Liver (tissue), 9 donors: Measurements from ENCODE around the gene LENG1. TPM values are rescaled to one million over a fixed set of nuclear protein-coding genes. Genes with fewer than 3 reads are reported as not detected.

Source experiments
- DNase-seq: peaks from one replicate; pipeline ENCODE4 v3.0.0-alpha.2; 2017; ENCODE audit warnings: low spot score
- H3K27ac ChIP-seq, 2 donors: one replicate each; pipeline ENCODE4 v1.7.0; 2013; ENCODE audit warnings: inconsistent platforms in 2 of 2, low read length in 2 of 2, control low read depth in 1 of 2, low read depth in 1 of 2, mild to moderate bottlenecking in 1 of 2
- H3K27me3 ChIP-seq, 4 donors: one replicate each; pipeline versions ENCODE4 v1.6.1 to v1.7.0; 2013; ENCODE audit warnings: low read length in 3 of 4, inconsistent platforms in 1 of 4, mild to moderate bottlenecking in 1 of 4, moderate library complexity in 1 of 4; ENCODE audit not compliant: control insufficient read depth in 4 of 4, insufficient read depth in 4 of 4
- H3K36me3 ChIP-seq, 4 donors: one replicate each; pipeline versions ENCODE4 v1.6.1 to v1.7.0; 2013; ENCODE audit warnings: low read length in 3 of 4, mild to moderate bottlenecking in 3 of 4, low read depth in 1 of 4, moderate library complexity in 1 of 4; ENCODE audit not compliant: control insufficient read depth in 4 of 4, insufficient read depth in 3 of 4
- H3K4me1 ChIP-seq, 4 donors: one replicate each; pipeline versions ENCODE4 v1.6.1 to v1.7.0; 2013; ENCODE audit warnings: low read length in 3 of 4, mild to moderate bottlenecking in 3 of 4, moderate library complexity in 1 of 4; ENCODE audit not compliant: control insufficient read depth in 4 of 4, insufficient read depth in 4 of 4
- H3K4me3 ChIP-seq, 3 donors: one replicate each; pipeline versions ENCODE4 v1.6.1 to v1.7.0; 2013; ENCODE audit warnings: low read length in 3 of 3, control low read depth in 1 of 3, low read depth in 1 of 3, mild to moderate bottlenecking in 1 of 3
- H3K9ac ChIP-seq, 2 donors: one replicate each; pipeline ENCODE4 v1.7.0; 2013; ENCODE audit warnings: low read length in 2 of 2, mild to moderate bottlenecking in 2 of 2, moderate library complexity in 2 of 2, control low read depth in 1 of 2, low read depth in 1 of 2
- H3K9me3 ChIP-seq, 4 donors: one replicate each; pipeline versions ENCODE4 v1.6.1 to v1.7.0; 2013; ENCODE audit warnings: low read length in 3 of 4; ENCODE audit not compliant: control insufficient read depth in 4 of 4
- FOXA2 ChIP-seq: IDR thresholded peaks from 2 replicates; pipeline ENCODE4 v1.6.1; 2016; ENCODE audit warnings: antibody characterized with exemption
- GABPA ChIP-seq, 2 donors: IDR thresholded peaks in 1 of 2; conservative IDR thresholded peaks in 1 of 2; 2 replicates each; pipeline ENCODE4 v1.6.1; 2016; ENCODE audit warnings: antibody characterized with exemption in 2 of 2, mild to moderate bottlenecking in 1 of 2, moderate library complexity in 1 of 2
- JUND ChIP-seq, 2 donors: IDR thresholded peaks; 2 replicates each; pipeline ENCODE4 v1.6.1; 2016; ENCODE audit warnings: antibody characterized with exemption in 2 of 2
- NR2F2 ChIP-seq: IDR thresholded peaks from 2 replicates; pipeline ENCODE4 v1.6.1; 2016; ENCODE audit warnings: antibody characterized with exemption
- RAD21 ChIP-seq, 2 donors: IDR thresholded peaks; 2 replicates each; pipeline ENCODE4 v1.6.1; 2016; ENCODE audit warnings: antibody characterized with exemption in 2 of 2, mild to moderate bottlenecking in 2 of 2
- SP1 ChIP-seq: IDR thresholded peaks from 2 replicates; pipeline ENCODE4 v1.6.1; 2018; ENCODE audit warnings: antibody characterized with exemption, mild to moderate bottlenecking
- TAF1 ChIP-seq: conservative IDR thresholded peaks from 2 replicates; pipeline ENCODE4 v1.6.1; 2016; ENCODE audit warnings: antibody characterized with exemption, mild to moderate bottlenecking
- YY1 ChIP-seq: IDR thresholded peaks from 2 replicates; pipeline ENCODE4 v1.6.1; 2016; ENCODE audit warnings: antibody characterized with exemption, mild to moderate bottlenecking
- WGBS: extraction: QIAGEN DNeasy Blood & Tissue Kit; methylation state at CpG from one replicate; pipeline ENCODE4 v1.1.7; 2013; 5-methylcytosine and 5-hydroxymethylcytosine counted together
- polyA plus RNA-seq, 2 donors: library from polyadenylated mRNA; stranded (reverse) in 1 of 2; unstranded in 1 of 2; fragments of 200-250 nt in 1 of 2; fragments of >200 nt in 1 of 2; fragmentation: Nextera tagmentation in 1 of 2; extraction: Ambion mirVana in 1 of 2; gene quantifications; one replicate each; pipeline versions ENCODE4 v1.2.1 to v1.2.3, GENCODE V29; 2013 to 2015
- total RNA-seq, 2 donors: library from RNA; depleted of rRNA; stranded (reverse); fragments of >200 nt; gene quantifications; one replicate each; pipeline ENCODE4 v1.2.3, GENCODE V29; 2014
- TF ChIP-seq, protein P1 (sequence below): IDR thresholded peaks from 2 replicates; pipeline ENCODE4 v1.6.1; 2016; ENCODE audit warnings: antibody characterized with exemption
- TF ChIP-seq, protein P2 (sequence below): fragments of 150-350 bp; IDR thresholded peaks from 2 replicates; pipeline ENCODE4 v1.5.1; 2017; ENCODE audit warnings: improper control_type of control experiment, low read depth, low read length; ENCODE audit not compliant: missing input control
- donor health status: healthy.
- donor health status: healthy.
- donor health status: healthy.
- donor health status: healthy.
- donor health status: healthy.

LENG1 gene
- total and polyA plus RNA-seq, 4 donors, result 2.6 to 4.4 (median 2.9) TPM

DNA sequence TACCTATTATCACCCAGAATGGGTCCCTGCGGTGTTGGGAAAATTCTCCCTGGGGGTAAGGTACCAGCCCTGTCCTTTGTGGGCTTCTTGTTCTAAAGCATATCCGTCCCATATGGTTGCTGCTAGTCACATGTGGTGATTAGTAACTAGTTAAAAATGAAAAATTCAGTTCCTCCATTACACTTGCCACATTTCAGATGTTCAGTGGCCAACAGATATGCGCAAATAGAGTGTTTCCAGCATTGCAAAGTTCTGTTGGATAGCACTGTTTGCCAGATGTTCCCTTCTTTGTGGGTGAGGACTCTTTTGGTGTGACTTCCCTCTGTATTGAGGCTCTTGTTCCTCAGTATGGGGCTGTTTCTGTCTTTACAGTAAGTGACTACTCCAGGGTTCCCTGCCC, 18.2 kb downstream of the LENG1 start (continued):
- TF ChIP-seq, protein P1, sequence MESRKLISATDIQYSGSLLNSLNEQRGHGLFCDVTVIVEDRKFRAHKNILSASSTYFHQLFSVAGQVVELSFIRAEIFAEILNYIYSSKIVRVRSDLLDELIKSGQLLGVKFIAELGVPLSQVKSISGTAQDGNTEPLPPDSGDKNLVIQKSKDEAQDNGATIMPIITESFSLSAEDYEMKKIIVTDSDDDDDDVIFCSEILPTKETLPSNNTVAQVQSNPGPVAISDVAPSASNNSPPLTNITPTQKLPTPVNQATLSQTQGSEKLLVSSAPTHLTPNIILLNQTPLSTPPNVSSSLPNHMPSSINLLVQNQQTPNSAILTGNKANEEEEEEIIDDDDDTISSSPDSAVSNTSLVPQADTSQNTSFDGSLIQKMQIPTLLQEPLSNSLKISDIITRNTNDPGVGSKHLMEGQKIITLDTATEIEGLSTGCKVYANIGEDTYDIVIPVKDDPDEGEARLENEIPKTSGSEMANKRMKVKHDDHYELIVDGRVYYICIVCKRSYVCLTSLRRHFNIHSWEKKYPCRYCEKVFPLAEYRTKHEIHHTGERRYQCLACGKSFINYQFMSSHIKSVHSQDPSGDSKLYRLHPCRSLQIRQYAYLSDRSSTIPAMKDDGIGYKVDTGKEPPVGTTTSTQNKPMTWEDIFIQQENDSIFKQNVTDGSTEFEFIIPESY, result no peak
- no peak for TF ChIP-seq JUND (IDR thresholded peaks at IDR 0.05)
- no peak for TF ChIP-seq GABPA (IDR thresholded peaks at IDR 0.05 in 1 of 2, conservative IDR thresholded peaks at IDR 0.05 in 1 of 2)
- TF ChIP-seq TAF1, result no peak
- no peak for TF ChIP-seq NR2F2
- TF ChIP-seq RAD21 (IDR thresholded peaks at IDR 0.05), result no peak
- TF ChIP-seq FOXA2, result no peak
- TF ChIP-seq YY1, result no peak
- TF ChIP-seq SP1, result no peak
- TF ChIP-seq, protein P2, sequence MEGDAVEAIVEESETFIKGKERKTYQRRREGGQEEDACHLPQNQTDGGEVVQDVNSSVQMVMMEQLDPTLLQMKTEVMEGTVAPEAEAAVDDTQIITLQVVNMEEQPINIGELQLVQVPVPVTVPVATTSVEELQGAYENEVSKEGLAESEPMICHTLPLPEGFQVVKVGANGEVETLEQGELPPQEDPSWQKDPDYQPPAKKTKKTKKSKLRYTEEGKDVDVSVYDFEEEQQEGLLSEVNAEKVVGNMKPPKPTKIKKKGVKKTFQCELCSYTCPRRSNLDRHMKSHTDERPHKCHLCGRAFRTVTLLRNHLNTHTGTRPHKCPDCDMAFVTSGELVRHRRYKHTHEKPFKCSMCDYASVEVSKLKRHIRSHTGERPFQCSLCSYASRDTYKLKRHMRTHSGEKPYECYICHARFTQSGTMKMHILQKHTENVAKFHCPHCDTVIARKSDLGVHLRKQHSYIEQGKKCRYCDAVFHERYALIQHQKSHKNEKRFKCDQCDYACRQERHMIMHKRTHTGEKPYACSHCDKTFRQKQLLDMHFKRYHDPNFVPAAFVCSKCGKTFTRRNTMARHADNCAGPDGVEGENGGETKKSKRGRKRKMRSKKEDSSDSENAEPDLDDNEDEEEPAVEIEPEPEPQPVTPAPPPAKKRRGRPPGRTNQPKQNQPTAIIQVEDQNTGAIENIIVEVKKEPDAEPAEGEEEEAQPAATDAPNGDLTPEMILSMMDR, result no peak

DNA sequence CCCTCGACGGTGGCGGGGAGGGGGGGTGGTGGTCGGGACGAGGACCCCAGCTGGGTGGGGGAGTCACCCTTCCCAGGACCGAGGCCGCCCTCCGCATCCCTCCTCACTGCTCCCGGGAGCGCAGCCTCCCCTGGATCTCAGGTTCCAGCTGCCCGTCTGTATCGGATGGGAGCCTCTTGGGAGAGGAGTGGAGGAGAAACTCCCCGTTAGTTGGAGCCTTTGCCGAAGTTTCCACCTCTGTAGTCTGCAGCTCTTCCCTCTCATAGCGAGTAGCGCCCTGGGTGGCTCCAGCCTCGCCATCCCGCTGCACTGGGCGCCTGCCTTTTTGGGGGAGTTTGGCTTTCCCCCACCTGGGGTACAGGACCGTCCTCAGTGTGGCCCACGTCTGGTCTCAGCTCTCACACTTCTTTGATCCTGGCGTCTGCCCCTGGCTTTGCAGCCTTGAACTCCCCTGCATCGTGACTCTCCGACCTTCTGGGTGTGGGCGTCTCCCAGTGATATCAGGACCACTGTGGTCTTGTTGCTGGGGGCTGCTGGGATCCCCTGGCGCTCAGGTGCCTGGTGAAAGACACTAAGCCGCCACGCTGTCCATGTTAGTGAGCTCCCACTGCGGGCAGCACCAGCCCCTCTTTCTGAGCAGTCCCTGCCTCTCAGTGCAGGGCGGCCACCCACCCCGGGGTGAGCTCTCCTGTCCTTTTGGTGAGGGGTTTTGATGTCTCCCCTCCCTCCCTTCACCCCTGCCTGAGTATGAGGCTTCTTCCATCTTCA, 20.8 kb downstream of the LENG1 start:
- DNase-seq, result no peak
- TF ChIP-seq GABPA (IDR thresholded peaks at IDR 0.05 in 1 of 2, conservative IDR thresholded peaks at IDR 0.05 in 1 of 2) (no peak), RAD21 (IDR thresholded peaks at IDR 0.05) (no peak)
- Histone ChIP-seq H3K27ac (no peak overlapping the region), H3K27me3 (no peaks in the 10 kb centered on the region), H3K9me3 (no peaks in the 10 kb centered on the region), H3K9ac (no peak overlapping the region), H3K4me3 (peak overlapping the region; percentile 61 to 88 (median 79)), H3K36me3 (peaks cover 0 to 17% (median 16%) of the 10 kb centered on the region in 4 donors), H3K4me1 (peaks cover 3 to 35% (median 31%) of the 10 kb centered on the region in 4 donors)
- 32% methylated on average over 31 of the region's 31 CpGs for WGBS

DNA sequence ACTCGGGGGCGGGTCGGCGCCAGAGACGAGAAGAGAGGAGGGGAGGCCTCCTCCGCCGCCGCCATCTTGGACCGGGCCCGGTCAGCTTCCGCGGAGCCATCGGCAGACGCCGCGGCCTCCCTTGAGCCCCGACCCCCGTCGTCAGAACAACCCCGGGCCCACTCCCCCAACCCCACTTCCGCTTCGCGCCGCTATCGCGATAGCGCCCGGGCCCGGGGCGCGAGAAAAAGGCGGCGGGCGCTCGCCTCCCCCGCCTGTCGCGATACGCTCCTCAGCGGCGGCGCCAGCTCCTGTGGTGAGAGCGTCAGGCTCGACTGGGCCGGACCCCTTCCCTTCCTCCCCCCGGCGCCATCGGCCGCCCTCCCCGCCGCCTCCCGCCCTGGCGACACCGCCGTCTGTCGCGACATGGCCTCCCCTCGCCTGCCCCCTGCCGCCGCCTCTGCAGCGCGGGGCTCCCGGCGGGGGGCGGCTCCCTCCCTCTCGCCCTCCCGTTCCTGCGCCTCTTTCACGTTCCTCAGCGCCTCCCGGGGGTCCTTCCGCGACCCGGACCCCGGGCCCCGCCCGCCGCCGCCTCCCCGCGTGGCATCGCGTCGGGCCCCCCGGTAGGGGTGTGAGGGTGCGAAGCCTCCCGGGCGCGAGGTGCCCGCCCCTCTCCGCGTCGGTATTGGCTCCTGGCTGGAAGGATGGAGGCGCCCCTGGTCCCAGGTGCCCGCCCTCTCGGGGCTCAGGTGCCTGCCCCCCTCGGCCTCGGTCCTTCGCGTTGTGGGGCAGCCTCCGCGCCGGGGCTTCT, 21.6 kb downstream of the LENG1 start, which contains the start of gene CNOT3:
CNOT3 (plus strand) TSS at position 64 of the 790 bp plus-strand sequence. CDS start 5,217 bp downstream, outside the sequence.
- under 1% methylated on average over 103 of the region's 103 CpGs for WGBS
- DNase-seq, result peak; percentile 49

More for the DNA sequence above, 21.6 kb downstream of the LENG1 start, which contains the start of gene CNOT3:
- Histone ChIP-seq H3K27me3 (no peaks in the 10 kb centered on the region), H3K9me3 (no peaks in the 10 kb centered on the region), H3K27ac (peak within 1 kb of the TSS; percentile 81 to 84), H3K36me3 (peaks cover 0 to 10% (median 8%) of the 10 kb centered on the region in 4 donors), H3K9ac (peak within 1 kb of the TSS; percentile 22 to 43), H3K4me3 (peak within 1 kb of the TSS; percentile 68 to 88 (median 79)), H3K4me1 (peaks cover 3 to 35% (median 31%) of the 10 kb centered on the region in 4 donors)
- TF ChIP-seq TAF1 (no peak), YY1 (peak; percentile 98), SP1 (peak; percentile 61)
